CD14-positive monocyte (primary cell): ENCODE measurements around the gene DPF3. TPM values are rescaled to one million over a fixed set of nuclear protein-coding genes. Genes with fewer than 3 reads are reported as not detected.

Source experiments
- DNase-seq, 3 donors: peaks; one replicate each; pipeline ENCODE4 v3.0.0-alpha.2; 2011 to 2022
- H2AFZ ChIP-seq: 2 replicates; pipeline ENCODE4 v1.6.0; 2012; ENCODE audit warnings: mild to moderate bottlenecking, low read depth, low read length, inconsistent platforms; ENCODE audit not compliant: insufficient read depth, poor library complexity, severe bottlenecking
- H3K27ac ChIP-seq, 2 donors: 1 replicate in 1 of 2; 2 replicates in 1 of 2; pipeline ENCODE4 v1.5.1; 2012 to 2013; ENCODE audit warnings: low read length in 2 of 2, control low read depth in 1 of 2, inconsistent platforms in 1 of 2, low read depth in 1 of 2, mild to moderate bottlenecking in 1 of 2
- H3K27me3 ChIP-seq, 2 donors: one replicate each; pipeline versions ENCODE4 v1.6.0 to v1.6.1; 2011 to 2013; ENCODE audit warnings: low read length in 2 of 2; ENCODE audit not compliant: control insufficient read depth in 2 of 2, insufficient read depth in 2 of 2
- H3K36me3 ChIP-seq, 2 donors: replicated peaks in 1 of 2; 1 replicate in 1 of 2; 2 replicates in 1 of 2; pipeline versions ENCODE4 v1.5.1 to v1.6.1; 2012 to 2013; ENCODE audit warnings: low read length in 2 of 2, control low read depth in 1 of 2, inconsistent platforms in 1 of 2, mild to moderate bottlenecking in 1 of 2; ENCODE audit not compliant: insufficient read depth in 2 of 2, control insufficient read depth in 1 of 2
- H3K4me1 ChIP-seq, 2 donors: 1 replicate in 1 of 2; 2 replicates in 1 of 2; pipeline versions ENCODE4 v1.5.1 to v1.6.1; 2012 to 2013; ENCODE audit warnings: low read length in 2 of 2, control low read depth in 1 of 2, inconsistent platforms in 1 of 2, mild to moderate bottlenecking in 1 of 2, moderate library complexity in 1 of 2; ENCODE audit not compliant: insufficient read depth in 2 of 2, control insufficient read depth in 1 of 2
- H3K4me2 ChIP-seq: replicated peaks from 2 replicates; pipeline ENCODE3; 2012; ENCODE audit warnings: low read length, moderate library complexity, mild to moderate bottlenecking; ENCODE audit not compliant: poor library complexity, severe bottlenecking; ENCODE audit errors: extremely low read depth
- H3K4me3 ChIP-seq, 3 experiments: fragments of 200-600 bp in 1 of 3; sonication (generic) in 1 of 3; replicated peaks in 1 of 3; 1 replicate in 2 of 3; 2 replicates in 1 of 3; pipeline ENCODE4 v1.5.1; 2011 to 2013; ENCODE audit warnings: low read length in 3 of 3, mild to moderate bottlenecking in 3 of 3, control low read depth in 2 of 3, low read depth in 2 of 3, inconsistent platforms in 1 of 3, moderate library complexity in 1 of 3
- H3K79me2 ChIP-seq: 2 replicates; pipeline ENCODE4 v1.6.0; 2012; ENCODE audit warnings: mild to moderate bottlenecking, control low read depth, inconsistent platforms, low read length, moderate library complexity; ENCODE audit not compliant: insufficient read depth
- H3K9ac ChIP-seq: 2 replicates; pipeline ENCODE4 v1.6.0; 2017; ENCODE audit warnings: low read length, mild to moderate bottlenecking; ENCODE audit not compliant: insufficient read depth, poor library complexity, severe bottlenecking
- H3K9me3 ChIP-seq, 2 donors: replicated peaks in 1 of 2; 1 replicate in 1 of 2; 2 replicates in 1 of 2; pipeline versions ENCODE4 v1.5.1 to v1.6.1; 2012 to 2013; ENCODE audit warnings: low read length in 2 of 2, control low read depth in 1 of 2; ENCODE audit not compliant: control insufficient read depth in 1 of 2, insufficient read depth in 1 of 2
- H4K20me1 ChIP-seq: 2 replicates; pipeline ENCODE4 v1.6.0; 2012; ENCODE audit warnings: mild to moderate bottlenecking, low read length, control low read depth, moderate library complexity; ENCODE audit not compliant: insufficient read depth
- H3K27ac Mint-ChIP-seq, 7 donors: one replicate each; pipeline ENCODE4 v1.8.0; 2020; ENCODE audit warnings: mild to moderate bottlenecking in 7 of 7, mixed read lengths in 7 of 7, moderate library complexity in 6 of 7, inconsistent platforms in 2 of 7
- H3K27me3 Mint-ChIP-seq, 3 donors: one replicate each; pipeline ENCODE4 v1.8.0; 2021 to 2022; ENCODE audit warnings: low read depth in 3 of 3, mild to moderate bottlenecking in 3 of 3, mixed read lengths in 3 of 3, moderate library complexity in 3 of 3, inconsistent platforms in 1 of 3
- H3K36me3 Mint-ChIP-seq, 2 donors: one replicate each; pipeline ENCODE4 v1.8.0; 2020; ENCODE audit warnings: mixed read lengths in 2 of 2, inconsistent platforms in 1 of 2, mild to moderate bottlenecking in 1 of 2
- H3K4me1 Mint-ChIP-seq: one replicate; pipeline ENCODE4 v1.8.0; 2020; ENCODE audit warnings: mild to moderate bottlenecking, mixed read lengths
- H3K4me3 Mint-ChIP-seq, 2 donors: one replicate each; pipeline ENCODE4 v1.8.0; 2020; ENCODE audit warnings: mild to moderate bottlenecking in 2 of 2, mixed read lengths in 2 of 2, moderate library complexity in 1 of 2
- H3K9me3 Mint-ChIP-seq, 7 donors: one replicate each; pipeline ENCODE4 v1.8.0; 2020 to 2022; ENCODE audit warnings: mixed read lengths in 7 of 7, mild to moderate bottlenecking in 6 of 7, moderate library complexity in 6 of 7, inconsistent platforms in 2 of 7
- WGBS: methylation state at CpG from one replicate; pipeline ENCODE4 v1.1.5; 2013; ENCODE audit warnings: missing lambda C conversion rate; ENCODE audit not compliant: insufficient coverage; 5-methylcytosine and 5-hydroxymethylcytosine counted together
- intact Hi-C, 2 donors: fragments of 100-400 bp; cut with micrococcal nuclease; formaldehyde crosslinking; loops; one replicate each; pipeline versions ENCODE4 v1.15.0 to v1.15.1; 2023
- polyA plus RNA-seq, 3 donors: library from polyadenylated mRNA; depleted of rRNA in 1 of 3; unstranded in 2 of 3; stranded (reverse) in 1 of 3; fragments of 300-500 nt in 2 of 3; fragments of >200 nt in 1 of 3; fragmentation: Illumina TruSeq in 2 of 3; gene quantifications; 1 replicate in 2 of 3; 2 replicates in 1 of 3; pipeline ENCODE4 v1.2.3, GENCODE V29; 2012 to 2021
- TF ChIP-seq, protein P1 (sequence below): fragments of 200-600 bp; IDR thresholded peaks from one replicate; pipeline ENCODE4 v1.8.0; 2022; ENCODE audit warnings: antibody characterized with exemption, mild to moderate bottlenecking

DPF3 gene
- polyA plus RNA-seq, 3 donors, result 0.33 to 0.39 TPM; not detected in 1

DNA sequence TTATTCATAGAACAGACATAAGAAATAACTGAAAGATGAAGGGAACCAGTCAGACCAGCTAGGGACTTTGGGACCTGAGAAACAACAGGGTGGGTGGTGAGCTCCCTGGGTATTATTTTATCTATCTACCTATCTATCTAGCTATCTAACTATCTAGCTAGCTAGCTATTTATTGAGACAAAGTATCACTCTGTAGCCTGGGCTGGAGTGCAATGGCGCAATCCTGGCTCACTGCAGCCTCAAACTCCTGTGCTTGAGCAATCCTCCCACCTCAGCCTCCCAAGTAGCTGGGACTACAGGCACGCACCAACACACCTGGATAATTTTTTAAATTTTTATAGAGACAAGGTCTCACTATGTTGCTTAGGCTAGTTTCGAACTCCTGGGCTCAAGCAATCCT is 127.6 kb downstream of the DPF3 start:
- Mint-ChIP-seq H3K4me3 (no peak overlapping the region), H3K27me3 (peaks cover 1 to 5% (median 3%) of the 10 kb centered on the region in 3 donors), H3K9me3 (peaks cover 11 to 30% (median 22%) of the 10 kb centered on the region in 7 donors), H3K27ac (no peak overlapping the region), H3K36me3 (no peaks in the 10 kb centered on the region), H3K4me1 (no peaks in the 10 kb centered on the region)
- H3K9ac ChIP-seq, result no peak overlapping the region
- TF ChIP-seq, protein P1, sequence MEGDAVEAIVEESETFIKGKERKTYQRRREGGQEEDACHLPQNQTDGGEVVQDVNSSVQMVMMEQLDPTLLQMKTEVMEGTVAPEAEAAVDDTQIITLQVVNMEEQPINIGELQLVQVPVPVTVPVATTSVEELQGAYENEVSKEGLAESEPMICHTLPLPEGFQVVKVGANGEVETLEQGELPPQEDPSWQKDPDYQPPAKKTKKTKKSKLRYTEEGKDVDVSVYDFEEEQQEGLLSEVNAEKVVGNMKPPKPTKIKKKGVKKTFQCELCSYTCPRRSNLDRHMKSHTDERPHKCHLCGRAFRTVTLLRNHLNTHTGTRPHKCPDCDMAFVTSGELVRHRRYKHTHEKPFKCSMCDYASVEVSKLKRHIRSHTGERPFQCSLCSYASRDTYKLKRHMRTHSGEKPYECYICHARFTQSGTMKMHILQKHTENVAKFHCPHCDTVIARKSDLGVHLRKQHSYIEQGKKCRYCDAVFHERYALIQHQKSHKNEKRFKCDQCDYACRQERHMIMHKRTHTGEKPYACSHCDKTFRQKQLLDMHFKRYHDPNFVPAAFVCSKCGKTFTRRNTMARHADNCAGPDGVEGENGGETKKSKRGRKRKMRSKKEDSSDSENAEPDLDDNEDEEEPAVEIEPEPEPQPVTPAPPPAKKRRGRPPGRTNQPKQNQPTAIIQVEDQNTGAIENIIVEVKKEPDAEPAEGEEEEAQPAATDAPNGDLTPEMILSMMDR, result no peak
- H3K4me3 ChIP-seq, result no peak overlapping the region
- no peaks in the 10 kb centered on the region for H3K36me3 ChIP-seq
- no peak for DNase-seq
- H3K27ac ChIP-seq, result no peak overlapping the region
- H3K4me1 ChIP-seq, result no peaks in the 10 kb centered on the region
- H3K79me2 ChIP-seq, result no peaks in the 10 kb centered on the region
- WGBS, result 100% methylated on average over 1 of the region's 3 CpGs
- intact Hi-C loops, result loop anchor here in 1 of 2 donors (2.0 kb wide), 1 partner anchor 21 kb away; no protein-coding TSS in a partner anchor
- no peaks in the 10 kb centered on the region for H4K20me1 ChIP-seq
- no peak overlapping the region for H2AFZ ChIP-seq
- H3K4me2 ChIP-seq, result no peak overlapping the region
- H3K27me3 ChIP-seq, result no peaks in the 10 kb centered on the region
- peaks cover 12 to 14% of the 10 kb centered on the region in 2 donors for H3K9me3 ChIP-seq

DNA sequence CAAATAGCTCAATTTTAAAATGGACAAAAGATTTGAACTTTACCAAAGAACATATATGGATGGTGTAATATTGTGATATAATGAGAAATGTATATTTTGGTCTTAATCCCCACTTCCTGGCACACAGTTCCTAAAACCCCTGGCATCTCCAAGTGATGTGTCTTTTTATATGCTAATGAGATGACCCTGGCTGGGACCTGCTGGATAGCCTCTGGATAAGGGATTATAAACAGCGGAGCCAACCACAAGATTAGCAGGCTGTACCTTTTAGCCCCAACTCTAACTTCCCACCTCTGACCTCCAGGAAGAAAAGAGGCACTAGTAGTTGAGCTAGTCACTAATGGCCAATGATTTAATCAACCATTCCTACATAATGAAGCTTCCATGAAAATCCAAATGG is 130.0 kb downstream of the DPF3 start:
- intact Hi-C loops, result no loop called here
- Mint-ChIP-seq H3K27me3 (peaks cover 3% of the 10 kb centered on the region in 3 donors), H3K36me3 (no peaks in the 10 kb centered on the region), H3K9me3 (peaks cover 20 to 43% (median 34%) of the 10 kb centered on the region in 7 donors), H3K4me1 (no peaks in the 10 kb centered on the region), H3K4me3 (no peak overlapping the region), H3K27ac (no peak overlapping the region)
- Histone ChIP-seq H3K27me3 (no peaks in the 10 kb centered on the region), H3K79me2 (no peaks in the 10 kb centered on the region), H3K9me3 (peaks cover 25 to 29% of the 10 kb centered on the region in 2 donors), H3K27ac (no peak overlapping the region), H4K20me1 (no peaks in the 10 kb centered on the region), H2AFZ (no peak overlapping the region), H3K9ac (no peak overlapping the region), H3K4me1 (no peaks in the 10 kb centered on the region), H3K4me3 (no peak overlapping the region), H3K4me2 (no peak overlapping the region), H3K36me3 (no peaks in the 10 kb centered on the region)
- DNase-seq, result no peak
- TF ChIP-seq, protein P1, result no peak
- WGBS, result no CpG with 5 or more reads among the region's 1 CpG
